ENCODE data around the gene PRKCE. TPM values are rescaled to one million over a fixed set of nuclear protein-coding genes. Genes with fewer than 3 reads are reported as not detected.

Gene PRKCE
- total RNA-seq, 2 donors from 2014 or later, result 21.7 to 26.9 TPM

- DNase-seq (ENCODE audit: low spot score), result no peak
- intact Hi-C loops (cut with DNase I), result no loop called here
These were observed 388.2 kb downstream of the PRKCE start for GRCh38 chr2:46039543-46040303.

GRCh38 chr2:46040563-46041155, 389.2 kb downstream of the PRKCE start:
- intact Hi-C loops (cut with DNase I), result no loop called here
- no peak for DNase-seq (ENCODE audit: low spot score)

- no peak for DNase-seq (ENCODE audit: low spot score)
- intact Hi-C loops (cut with DNase I), result no loop called here
These were observed 390.0 kb downstream of the PRKCE start for GRCh38 chr2:46041434-46041833.

- DNase-seq (ENCODE audit: low spot score), result no peak
- intact Hi-C loops (cut with DNase I), result no loop called here
These were observed 390.7 kb downstream of the PRKCE start for GRCh38 chr2:46042207-46042637.

- intact Hi-C loops (cut with DNase I), result no loop called here
- DNase-seq (ENCODE audit: low spot score), result no peak
These were observed 391.2 kb downstream of the PRKCE start for GRCh38 chr2:46042711-46043110.

GRCh38 chr2:46045888-46046287, 394.4 kb downstream of the PRKCE start:
- DNase-seq (ENCODE audit: low spot score), result no peak
- intact Hi-C loops (cut with DNase I), result no loop called here

- no peak for DNase-seq (ENCODE audit: low spot score)
- intact Hi-C loops (cut with DNase I), result no loop called here
These were observed 395.8 kb downstream of the PRKCE start for GRCh38 chr2:46047290-46047689.

- intact Hi-C loops (cut with DNase I), result no loop called here
- DNase-seq (ENCODE audit: low spot score), result no peak
These were observed 397.2 kb downstream of the PRKCE start for GRCh38 chr2:46048693-46049092.

GRCh38 chr2:46050027-46050426, 398.6 kb downstream of the PRKCE start:
- no peak for DNase-seq (ENCODE audit: low spot score)
- intact Hi-C loops (cut with DNase I), result no loop called here

GRCh38 chr2:46050489-46050888, 399.0 kb downstream of the PRKCE start:
- DNase-seq (ENCODE audit: low spot score), result no peak

GRCh38 chr2:46051085-46051484, 399.6 kb downstream of the PRKCE start:
- intact Hi-C loops (cut with DNase I), result no loop called here
- no peak for DNase-seq (ENCODE audit: low spot score)

More at GRCh38 chr2:46050489-46050888, 399.0 kb downstream of the PRKCE start:
- intact Hi-C loops (cut with DNase I), result no loop called here

- DNase-seq (ENCODE audit: low spot score), result no peak
- intact Hi-C loops (cut with DNase I), result no loop called here
These were observed 402.1 kb downstream of the PRKCE start for GRCh38 chr2:46053564-46053963.

GRCh38 chr2:46056541-46056940, 405.1 kb downstream of the PRKCE start:
- intact Hi-C loops (cut with DNase I), result no loop called here
- no peak for DNase-seq (ENCODE audit: low spot score)

- DNase-seq (ENCODE audit: low spot score), result no peak
These were observed 406.7 kb downstream of the PRKCE start for GRCh38 chr2:46058140-46058539.

GRCh38 chr2:46062637-46063412, 411.4 kb downstream of the PRKCE start:
- intact Hi-C loops (cut with DNase I), result loop anchor here (10.0 kb wide), 2 partner anchors 232 to 312 kb away; partner anchors contain the start of gene EPAS1 (in 1 of the 2)
- peak; percentile 90 for DNase-seq (ENCODE audit: low spot score)

More at GRCh38 chr2:46058140-46058539, 406.7 kb downstream of the PRKCE start:
- intact Hi-C loops (cut with DNase I), result no loop called here

GRCh38 chr2:46064396-46064795, 412.9 kb downstream of the PRKCE start:
- DNase-seq (ENCODE audit: low spot score), result no peak
- intact Hi-C loops (cut with DNase I), result loop anchor here (10.0 kb wide), 2 partner anchors 230 to 310 kb away; partner anchors contain the start of gene EPAS1 (in 1 of the 2)

- intact Hi-C loops (cut with DNase I), result loop anchor here (5.0 to 10.0 kb wide), 3 partner anchors 230 to 1188 kb away; partner anchors contain the start of gene EPAS1 (in 1 of the 2)
- no peak for DNase-seq (ENCODE audit: low spot score)
These were observed 413.7 kb downstream of the PRKCE start for GRCh38 chr2:46065152-46065551.

- no peak for DNase-seq (ENCODE audit: low spot score)
- intact Hi-C loops (cut with DNase I), result loop anchor here (5.0 to 10.0 kb wide), 3 partner anchors 229 to 1189 kb away; partner anchors contain the start of gene EPAS1 (in 1 of the 2)
These were observed 414.6 kb downstream of the PRKCE start for GRCh38 chr2:46066116-46066515.

GRCh38 chr2:46066601-46067000, 415.1 kb downstream of the PRKCE start:
- DNase-seq (ENCODE audit: low spot score), result no peak
- intact Hi-C loops (cut with DNase I), result loop anchor here (5.0 to 10.0 kb wide), 3 partner anchors 228 to 1189 kb away; partner anchors contain the start of gene EPAS1 (in 1 of the 2)

GRCh38 chr2:46067062-46067461, 415.6 kb downstream of the PRKCE start:
- no peak for DNase-seq (ENCODE audit: low spot score)
- intact Hi-C loops (cut with DNase I), result loop anchor here (5.0 to 10.0 kb wide), 3 partner anchors 228 to 1190 kb away; partner anchors contain the start of gene EPAS1 (in 1 of the 2)

All from posterior vena cava (tissue), 2 donors.